Type B pancreatic cell (in vitro differentiated cells): ENCODE results near the gene ADGRL2. TPM values are rescaled to one million over a fixed set of nuclear protein-coding genes. Genes with fewer than 3 reads are reported as not detected.

Experiments used
- DNase-seq: peaks from one replicate; pipeline ENCODE4 v3.0.0; 2021; ENCODE audit warnings: mixed read lengths; ENCODE audit not compliant: unreplicated experiment; ENCODE audit errors: extremely low spot score
- H3K27ac Mint-ChIP-seq: 2 replicates; pipeline ENCODE4 v1.8.0; 2021; ENCODE audit warnings: mild to moderate bottlenecking, mixed read lengths
- H3K27me3 Mint-ChIP-seq: 2 replicates; pipeline ENCODE4 v1.8.0; 2021; ENCODE audit warnings: mixed read lengths
- H3K36me3 Mint-ChIP-seq: 2 replicates; pipeline ENCODE4 v1.8.0; 2021; ENCODE audit warnings: mixed read lengths
- H3K4me1 Mint-ChIP-seq: one replicate; pipeline ENCODE4 v1.8.0; 2021; ENCODE audit warnings: mixed read lengths; ENCODE audit not compliant: unreplicated experiment
- H3K4me3 Mint-ChIP-seq: 2 replicates; pipeline ENCODE4 v1.8.0; 2021; ENCODE audit warnings: mild to moderate bottlenecking, mixed read lengths
- H3K9me3 Mint-ChIP-seq: 2 replicates; pipeline ENCODE4 v1.8.0; 2021; ENCODE audit warnings: mixed read lengths
- total RNA-seq: library from RNA; stranded (reverse); gene quantifications from 2 replicates; pipeline ENCODE4 v1.2.1, GENCODE V29; 2021; ENCODE audit warnings: low replicate concordance
- TF ChIP-seq, protein P1 (sequence below): fragments of 200-600 bp; sonication (generic); conservative IDR thresholded peaks from 2 replicates; pipeline ENCODE4 v1.5.0; 2021; ENCODE audit warnings: antibody characterized with exemption, mild to moderate bottlenecking

Gene ADGRL2
- total RNA-seq, 1 donor from 2014 or later: 103 TPM

DNA sequence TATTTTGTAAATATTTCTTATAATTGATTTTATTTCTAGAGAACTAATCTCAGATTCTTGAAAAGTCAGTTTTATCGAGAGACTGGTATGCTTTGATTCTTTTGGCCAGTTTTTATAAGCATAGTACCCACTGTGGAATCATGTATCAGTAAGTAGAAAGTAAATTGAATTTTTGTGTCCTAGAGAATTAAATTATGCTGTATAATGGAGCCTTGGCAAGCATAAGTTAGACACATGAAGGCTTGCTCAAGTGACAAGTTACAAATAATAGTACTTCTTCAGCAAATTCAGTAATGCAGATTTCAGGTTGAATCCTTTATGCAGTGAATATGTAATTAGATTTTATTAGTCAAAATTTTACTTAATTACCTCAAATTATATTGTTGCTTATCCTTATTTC is 40.1 kb downstream of the ADGRL2 start:
- Mint-ChIP-seq H3K27ac (no peak overlapping the region), H3K36me3 (peaks cover 40% of the 10 kb centered on the region), H3K9me3 (no peaks in the 10 kb centered on the region), H3K4me3 (no peak overlapping the region), H3K27me3 (no peaks in the 10 kb centered on the region), H3K4me1 (peaks cover 20% of the 10 kb centered on the region)
- TF ChIP-seq, protein P1, sequence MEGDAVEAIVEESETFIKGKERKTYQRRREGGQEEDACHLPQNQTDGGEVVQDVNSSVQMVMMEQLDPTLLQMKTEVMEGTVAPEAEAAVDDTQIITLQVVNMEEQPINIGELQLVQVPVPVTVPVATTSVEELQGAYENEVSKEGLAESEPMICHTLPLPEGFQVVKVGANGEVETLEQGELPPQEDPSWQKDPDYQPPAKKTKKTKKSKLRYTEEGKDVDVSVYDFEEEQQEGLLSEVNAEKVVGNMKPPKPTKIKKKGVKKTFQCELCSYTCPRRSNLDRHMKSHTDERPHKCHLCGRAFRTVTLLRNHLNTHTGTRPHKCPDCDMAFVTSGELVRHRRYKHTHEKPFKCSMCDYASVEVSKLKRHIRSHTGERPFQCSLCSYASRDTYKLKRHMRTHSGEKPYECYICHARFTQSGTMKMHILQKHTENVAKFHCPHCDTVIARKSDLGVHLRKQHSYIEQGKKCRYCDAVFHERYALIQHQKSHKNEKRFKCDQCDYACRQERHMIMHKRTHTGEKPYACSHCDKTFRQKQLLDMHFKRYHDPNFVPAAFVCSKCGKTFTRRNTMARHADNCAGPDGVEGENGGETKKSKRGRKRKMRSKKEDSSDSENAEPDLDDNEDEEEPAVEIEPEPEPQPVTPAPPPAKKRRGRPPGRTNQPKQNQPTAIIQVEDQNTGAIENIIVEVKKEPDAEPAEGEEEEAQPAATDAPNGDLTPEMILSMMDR: no peak
- no peak for DNase-seq

- H3K27me3 Mint-ChIP-seq: no peaks in the 10 kb centered on the region
- H3K36me3 Mint-ChIP-seq: peaks cover 40% of the 10 kb centered on the region
- no peak overlapping the region for H3K4me3 Mint-ChIP-seq
- H3K4me1 Mint-ChIP-seq: peaks cover 14% of the 10 kb centered on the region
- H3K9me3 Mint-ChIP-seq: no peaks in the 10 kb centered on the region
- no peak overlapping the region for H3K27ac Mint-ChIP-seq
- TF ChIP-seq, protein P1: no peak
- no peak for DNase-seq
Observed at GRCh38 chr1:81841795-81842194, 41.1 kb downstream of the ADGRL2 start.

- DNase-seq: no peak
- peaks cover 23% of the 10 kb centered on the region for H3K4me1 Mint-ChIP-seq
- H3K27ac Mint-ChIP-seq: no peak overlapping the region
- no peaks in the 10 kb centered on the region for H3K9me3 Mint-ChIP-seq
- TF ChIP-seq, protein P1: no peak
- peaks cover 43% of the 10 kb centered on the region for H3K36me3 Mint-ChIP-seq
- no peaks in the 10 kb centered on the region for H3K27me3 Mint-ChIP-seq
- no peak overlapping the region for H3K4me3 Mint-ChIP-seq
Observed at GRCh38 chr1:81844477-81844876, 43.7 kb downstream of the ADGRL2 start.

DNA sequence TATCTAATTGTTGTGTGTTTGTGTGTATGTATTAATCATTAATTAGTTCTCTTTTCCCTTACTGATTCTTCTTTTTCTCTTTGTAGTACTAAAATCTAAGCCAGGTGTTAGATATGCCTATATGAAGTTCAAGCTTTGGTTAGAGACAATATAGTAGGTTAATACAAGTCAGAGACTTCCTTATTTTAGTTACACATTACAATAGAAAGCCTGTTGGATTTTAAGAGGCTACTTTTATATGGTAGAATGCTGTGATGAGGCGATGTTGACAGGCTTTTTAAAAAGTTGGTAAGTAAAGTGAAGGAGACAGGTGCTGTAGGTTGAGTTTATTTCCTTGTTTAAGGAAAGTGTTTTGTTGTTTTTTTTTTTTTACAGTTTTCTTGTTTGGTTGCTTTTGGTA is 45.9 kb downstream of the ADGRL2 start:
- TF ChIP-seq, protein P1: no peak
- Mint-ChIP-seq H3K4me3 (no peak overlapping the region), H3K27me3 (no peaks in the 10 kb centered on the region), H3K9me3 (no peaks in the 10 kb centered on the region), H3K36me3 (peaks cover 34% of the 10 kb centered on the region), H3K4me1 (peaks cover 32% of the 10 kb centered on the region), H3K27ac (no peak overlapping the region)
- DNase-seq: no peak

DNA sequence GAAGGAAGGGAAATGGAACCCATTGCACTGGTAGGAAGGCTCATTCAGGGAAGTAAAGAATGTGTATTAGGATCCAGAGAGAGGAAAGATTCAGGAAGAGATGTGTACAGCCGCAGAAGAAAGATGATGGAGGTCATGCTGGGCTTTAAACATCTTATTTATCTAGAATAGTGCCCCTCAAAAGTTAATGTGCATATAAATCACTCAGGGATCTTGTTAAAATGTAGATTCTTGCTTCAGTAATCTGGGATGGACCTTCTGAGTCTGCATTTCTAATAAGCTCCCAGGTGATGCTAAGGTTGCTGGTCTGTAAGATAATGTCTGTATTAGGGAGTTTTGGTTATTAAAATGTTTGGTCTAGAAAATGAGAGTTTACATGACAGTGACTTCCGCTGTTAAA is 46.3 kb downstream of the ADGRL2 start:
- TF ChIP-seq, protein P1: no peak
- no peak for DNase-seq
- no peak overlapping the region for H3K4me3 Mint-ChIP-seq
- peaks cover 30% of the 10 kb centered on the region for H3K36me3 Mint-ChIP-seq
- H3K27ac Mint-ChIP-seq: no peak overlapping the region
- no peaks in the 10 kb centered on the region for H3K27me3 Mint-ChIP-seq
- peaks cover 30% of the 10 kb centered on the region for H3K4me1 Mint-ChIP-seq
- H3K9me3 Mint-ChIP-seq: no peaks in the 10 kb centered on the region
